Neural cell (in vitro differentiated cells): ENCODE measurements around the gene SH3GLB2. TPM values are rescaled to one million over a fixed set of nuclear protein-coding genes. Genes with fewer than 3 reads are reported as not detected.

Source experiments
- H2AFZ ChIP-seq: fragments of 200-600, 300-800 bp; sonication (generic), shearing (Covaris generic); 2 replicates; pipeline ENCODE4 v1.6.0; 2014; ENCODE audit warnings: low read depth, mild to moderate bottlenecking, antibody characterized with exemption, low read length, moderate library complexity
- H3F3A ChIP-seq: fragments of 200-600 bp; shearing (Covaris generic); 2 replicates; pipeline ENCODE4 v1.6.1; 2016; ENCODE audit warnings: mild to moderate bottlenecking, moderate library complexity, mixed read lengths, antibody characterized with exemption, low read length; ENCODE audit not compliant: insufficient read depth, poor library complexity, severe bottlenecking
- H3K27ac ChIP-seq: fragments of 200-600, 300-800 bp; sonication (generic), shearing (Covaris generic); 2 replicates; pipeline ENCODE4 v1.5.1; 2014; ENCODE audit warnings: mild to moderate bottlenecking, low read length, moderate library complexity
- H3K27me3 ChIP-seq: fragments of 300-800, 200-600 bp; sonication (generic), shearing (Covaris generic); 2 replicates; pipeline ENCODE4 v1.6.0; 2014; ENCODE audit warnings: mild to moderate bottlenecking, low read depth, low read length, moderate library complexity; ENCODE audit not compliant: insufficient read depth
- H3K36me3 ChIP-seq: fragments of 300-800, 200-600 bp; sonication (generic), shearing (Covaris generic); 2 replicates; pipeline ENCODE4 v1.5.1; 2014; ENCODE audit warnings: mild to moderate bottlenecking, antibody characterized with exemption, low read length, moderate library complexity; ENCODE audit not compliant: insufficient read depth
- H3K4me2 ChIP-seq: fragments of 300-800, 200-600 bp; sonication (generic), shearing (Covaris generic); 2 replicates; pipeline ENCODE4 v1.6.0; 2014; ENCODE audit warnings: mild to moderate bottlenecking, low read length
- H3K4me3 ChIP-seq: fragments of 300-800, 200-600 bp; sonication (generic), shearing (Covaris generic); 2 replicates; pipeline ENCODE4 v1.5.1; 2014; ENCODE audit warnings: mild to moderate bottlenecking, low read length, moderate library complexity
- H3K79me2 ChIP-seq: fragments of 200-600 bp; shearing (Covaris generic); replicated peaks from 2 replicates; pipeline ENCODE4 v1.6.0; 2014; ENCODE audit warnings: mild to moderate bottlenecking, low read length, moderate library complexity; ENCODE audit not compliant: insufficient read depth
- H3K9ac ChIP-seq: fragments of 300-800, 200-600 bp; sonication (generic), shearing (Covaris generic); 2 replicates; pipeline ENCODE4 v1.6.1; 2016; ENCODE audit warnings: mild to moderate bottlenecking, low read length, mixed read lengths
- H3K9me2 ChIP-seq: fragments of 200-600 bp; shearing (Covaris generic); 2 replicates; pipeline ENCODE4 v1.6.1; 2016; ENCODE audit warnings: mild to moderate bottlenecking, low read length, mixed read lengths; ENCODE audit not compliant: insufficient read depth
- H3K9me3 ChIP-seq: fragments of 200-600, 300-800 bp; sonication (generic), shearing (Covaris generic); 2 replicates; pipeline ENCODE4 v1.6.1; 2016; ENCODE audit warnings: mild to moderate bottlenecking, mixed run types, low read length, moderate library complexity, mixed read lengths
- H4K20me1 ChIP-seq: fragments of 200-600 bp; shearing (Covaris generic); 2 replicates; pipeline ENCODE4 v1.6.1; 2016; ENCODE audit warnings: mild to moderate bottlenecking, mixed run types; ENCODE audit not compliant: insufficient read depth
- EP300 ChIP-seq: fragments of 450-650 bp; conservative IDR thresholded peaks from 2 replicates; pipeline ENCODE4 v1.6.1; 2014; ENCODE audit warnings: antibody characterized with exemption, mild to moderate bottlenecking, moderate library complexity; ENCODE audit not compliant: poor library complexity, severe bottlenecking
- EZH2 ChIP-seq: fragments of 200-600, 300-800 bp; shearing (Covaris generic), sonication (generic); IDR thresholded peaks from 2 replicates; pipeline ENCODE4 v1.6.1; 2014; ENCODE audit warnings: antibody characterized with exemption, low read length, borderline replicate concordance, mild to moderate bottlenecking; ENCODE audit not compliant: insufficient read depth, poor library complexity, severe bottlenecking
- MXI1 ChIP-seq: fragments of 450-650 bp; conservative IDR thresholded peaks from 2 replicates; pipeline ENCODE4 v1.6.1; 2014; ENCODE audit warnings: antibody characterized with exemption, mild to moderate bottlenecking; ENCODE audit not compliant: poor library complexity, severe bottlenecking
- POLR2AphosphoS5 ChIP-seq: IDR thresholded peaks from 2 replicates; pipeline ENCODE4 v1.6.1; 2012
- RAD21 ChIP-seq: fragments of 450-650 bp; conservative IDR thresholded peaks from 2 replicates; pipeline ENCODE4 v1.6.1; 2014; ENCODE audit warnings: antibody characterized with exemption, mild to moderate bottlenecking, moderate library complexity
- REST ChIP-seq: IDR thresholded peaks from 2 replicates; pipeline ENCODE4 v1.6.1; 2012; ENCODE audit warnings: borderline replicate concordance
- SMC3 ChIP-seq: fragments of 450-650 bp; conservative IDR thresholded peaks from 2 replicates; pipeline ENCODE4 v1.6.1; 2014; ENCODE audit warnings: antibody characterized with exemption, mild to moderate bottlenecking, moderate library complexity; ENCODE audit not compliant: poor library complexity
- TAF1 ChIP-seq: IDR thresholded peaks from 2 replicates; pipeline ENCODE4 v1.6.1; 2012; ENCODE audit warnings: low read depth
- polyA plus RNA-seq: library from polyadenylated mRNA; depleted of rRNA; stranded (reverse); fragments of >200 nt; gene quantifications from 2 replicates; pipeline ENCODE4 v1.2.3, GENCODE V29; 2014
- TF ChIP-seq, protein P1 (sequence below): fragments of 450-650 bp; IDR thresholded peaks from 2 replicates; pipeline ENCODE4 v1.5.1; 2014; ENCODE audit warnings: antibody characterized with exemption, mild to moderate bottlenecking, moderate library complexity; ENCODE audit not compliant: poor library complexity, severe bottlenecking

The SH3GLB2 gene
- polyA plus RNA-seq, 1 donor from 2014 or later, result 128 TPM

DNA sequence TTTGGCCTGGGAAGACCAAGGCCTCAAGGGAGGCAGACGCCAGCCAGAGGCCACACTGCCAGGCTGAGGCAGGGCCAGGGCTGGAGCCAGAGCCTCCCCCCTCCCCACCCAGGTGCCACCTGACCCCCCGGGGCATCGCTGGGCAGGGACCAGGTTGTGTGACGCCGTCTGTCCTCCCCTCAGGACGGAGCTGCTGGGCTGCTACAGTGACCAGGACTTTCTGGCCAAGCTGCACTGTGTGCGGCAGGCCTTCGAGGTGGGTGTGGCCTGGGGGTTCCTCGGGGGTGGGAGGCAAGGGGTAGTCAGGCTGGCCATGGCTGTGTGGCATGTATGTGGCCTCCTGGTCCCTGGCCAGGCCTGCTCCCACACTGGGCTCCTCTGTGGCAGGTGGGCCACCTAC, 34.9 kb upstream of the SH3GLB2 start:
- no peak for TF ChIP-seq EP300
- TF ChIP-seq, protein P1, sequence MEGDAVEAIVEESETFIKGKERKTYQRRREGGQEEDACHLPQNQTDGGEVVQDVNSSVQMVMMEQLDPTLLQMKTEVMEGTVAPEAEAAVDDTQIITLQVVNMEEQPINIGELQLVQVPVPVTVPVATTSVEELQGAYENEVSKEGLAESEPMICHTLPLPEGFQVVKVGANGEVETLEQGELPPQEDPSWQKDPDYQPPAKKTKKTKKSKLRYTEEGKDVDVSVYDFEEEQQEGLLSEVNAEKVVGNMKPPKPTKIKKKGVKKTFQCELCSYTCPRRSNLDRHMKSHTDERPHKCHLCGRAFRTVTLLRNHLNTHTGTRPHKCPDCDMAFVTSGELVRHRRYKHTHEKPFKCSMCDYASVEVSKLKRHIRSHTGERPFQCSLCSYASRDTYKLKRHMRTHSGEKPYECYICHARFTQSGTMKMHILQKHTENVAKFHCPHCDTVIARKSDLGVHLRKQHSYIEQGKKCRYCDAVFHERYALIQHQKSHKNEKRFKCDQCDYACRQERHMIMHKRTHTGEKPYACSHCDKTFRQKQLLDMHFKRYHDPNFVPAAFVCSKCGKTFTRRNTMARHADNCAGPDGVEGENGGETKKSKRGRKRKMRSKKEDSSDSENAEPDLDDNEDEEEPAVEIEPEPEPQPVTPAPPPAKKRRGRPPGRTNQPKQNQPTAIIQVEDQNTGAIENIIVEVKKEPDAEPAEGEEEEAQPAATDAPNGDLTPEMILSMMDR, result no peak
- TF ChIP-seq EZH2, result no peak
- no peak for TF ChIP-seq SMC3
- no peak for TF ChIP-seq POLR2AphosphoS5
- TF ChIP-seq RAD21, result no peak
- no peak for TF ChIP-seq MXI1
- TF ChIP-seq TAF1, result no peak
- TF ChIP-seq REST, result no peak
- no peak overlapping the region for H3K9ac ChIP-seq
- no peaks in the 10 kb centered on the region for H3K79me2 ChIP-seq
- H3K27ac ChIP-seq, result no peak overlapping the region
- no peaks in the 10 kb centered on the region for H3K36me3 ChIP-seq
- H3K4me3 ChIP-seq, result no peak overlapping the region
- no peaks in the 10 kb centered on the region for H4K20me1 ChIP-seq
- no peaks in the 10 kb centered on the region for H3F3A ChIP-seq
- no peaks in the 10 kb centered on the region for H3K9me2 ChIP-seq
- no peaks in the 10 kb centered on the region for H3K27me3 ChIP-seq
- H2AFZ ChIP-seq, result no peak overlapping the region
- no peaks in the 10 kb centered on the region for H3K9me3 ChIP-seq
- H3K4me2 ChIP-seq, result no peak overlapping the region

GRCh38 chr9:129060991-129061390, 32.9 kb upstream of the SH3GLB2 start:
- H4K20me1 ChIP-seq, result no peaks in the 10 kb centered on the region
- TF ChIP-seq EZH2, result no peak
- no peak for TF ChIP-seq MXI1
- TF ChIP-seq POLR2AphosphoS5, result no peak
- TF ChIP-seq EP300, result no peak
- no peak for TF ChIP-seq REST
- no peaks in the 10 kb centered on the region for H3K36me3 ChIP-seq
- H3F3A ChIP-seq, result no peaks in the 10 kb centered on the region
- H2AFZ ChIP-seq, result no peak overlapping the region
- no peak overlapping the region for H3K27ac ChIP-seq
- no peaks in the 10 kb centered on the region for H3K27me3 ChIP-seq
- no peaks in the 10 kb centered on the region for H3K9me2 ChIP-seq
- no peak overlapping the region for H3K9ac ChIP-seq
- H3K9me3 ChIP-seq, result no peaks in the 10 kb centered on the region
- no peak overlapping the region for H3K4me3 ChIP-seq
- H3K4me2 ChIP-seq, result no peak overlapping the region
- H3K79me2 ChIP-seq, result no peaks in the 10 kb centered on the region
